GM12891 (cell line): Measurements from ENCODE around the gene SETD7.

Source experiments
- DNase-seq: peaks from one replicate; pipeline ENCODE4 v3.0.0; 2011; ENCODE audit warnings: low spot score; ENCODE audit not compliant: insufficient read length
- FAIRE-seq: peaks from 2 replicates; lab custom pipeline; 2011; peaks lifted over from hg19 to GRCh38; lab: Jason Lieb, UNC
- PAX5 ChIP-seq: IDR thresholded peaks from 2 replicates; pipeline ENCODE4 v1.6.1; 2011; ENCODE audit warnings: low read length, moderate library complexity, mild to moderate bottlenecking; ENCODE audit not compliant: insufficient read depth, severe bottlenecking
- POLR2A ChIP-seq: IDR thresholded peaks from 2 replicates; pipeline ENCODE4 v1.6.1; 2011; ENCODE audit warnings: low read depth, low read length, control low read depth
- POLR2AphosphoS5 ChIP-seq: IDR thresholded peaks from 2 replicates; pipeline ENCODE4 v1.6.1; 2011; ENCODE audit warnings: low read depth, low read length, control low read depth
- POU2F2 ChIP-seq: IDR thresholded peaks from 2 replicates; pipeline ENCODE4 v1.6.1; 2011; ENCODE audit warnings: low read depth, mild to moderate bottlenecking, control low read depth, low read length, moderate library complexity
- SPI1 ChIP-seq: IDR thresholded peaks from 2 replicates; pipeline ENCODE4 v1.6.1; 2011; ENCODE audit warnings: low read depth, low read length, control low read depth
- TAF1 ChIP-seq: IDR thresholded peaks from 2 replicates; pipeline ENCODE4 v1.6.1; 2011; ENCODE audit warnings: low read depth, low read length, control low read depth

The SETD7 gene

DNA sequence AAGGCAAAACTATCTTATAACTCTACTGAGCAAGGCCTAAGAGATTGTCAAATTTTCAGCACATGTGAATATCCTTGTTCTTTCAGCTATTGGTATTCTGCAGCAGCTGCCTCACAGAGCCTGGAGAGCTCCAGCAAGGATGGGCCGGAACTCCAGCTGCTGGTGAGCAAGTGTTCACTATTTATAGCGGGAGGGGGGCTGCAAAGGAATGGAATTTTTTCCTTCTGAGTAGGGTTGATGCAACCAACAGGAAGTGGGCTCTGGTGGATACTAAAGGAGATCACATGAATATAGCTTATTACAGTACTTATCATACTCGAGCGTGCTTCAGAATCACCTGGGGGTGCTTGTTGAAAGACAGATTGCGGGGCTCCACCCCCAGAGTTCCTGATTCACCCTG, 20.2 kb upstream of the SETD7 start:
- DNase-seq = no peak
- TF ChIP-seq TAF1 (no peak), POU2F2 (no peak), POLR2A (no peak), PAX5 (no peak), SPI1 (no peak), POLR2AphosphoS5 (no peak)
- no peak for FAIRE-seq

GRCh38 chr4:139575072-139575471, 19.1 kb upstream of the SETD7 start:
- no peak for TF ChIP-seq POLR2A
- TF ChIP-seq PAX5 = no peak
- TF ChIP-seq SPI1 = no peak
- no peak for TF ChIP-seq POU2F2
- no peak for TF ChIP-seq POLR2AphosphoS5
- no peak for TF ChIP-seq TAF1
- no peak for DNase-seq
- no peak for FAIRE-seq

DNA sequence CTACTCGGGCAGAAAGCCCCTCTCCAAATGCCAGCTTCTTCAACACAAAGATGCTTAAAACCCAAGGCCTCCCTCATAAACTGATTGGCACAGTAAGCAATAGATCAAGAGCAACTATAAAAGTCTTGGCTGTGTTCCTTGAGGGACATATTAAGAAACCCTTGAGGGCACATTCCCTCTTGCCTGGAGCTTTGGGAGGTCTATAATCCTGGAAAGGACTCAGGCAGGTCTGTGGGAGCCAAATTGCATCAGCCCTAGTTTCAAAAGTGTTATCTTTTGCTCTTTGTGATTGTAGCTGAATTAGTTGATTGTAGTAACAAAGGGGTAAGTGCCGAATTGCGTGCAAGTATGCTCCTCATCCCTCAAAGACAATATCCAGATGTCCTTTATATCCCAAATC, 18.6 kb upstream of the SETD7 start:
- FAIRE-seq (no peak), DNase-seq (no peak)
- TF ChIP-seq POLR2AphosphoS5 = no peak
- no peak for TF ChIP-seq TAF1
- TF ChIP-seq SPI1 = no peak
- no peak for TF ChIP-seq PAX5
- TF ChIP-seq POLR2A = no peak
- no peak for TF ChIP-seq POU2F2

DNA sequence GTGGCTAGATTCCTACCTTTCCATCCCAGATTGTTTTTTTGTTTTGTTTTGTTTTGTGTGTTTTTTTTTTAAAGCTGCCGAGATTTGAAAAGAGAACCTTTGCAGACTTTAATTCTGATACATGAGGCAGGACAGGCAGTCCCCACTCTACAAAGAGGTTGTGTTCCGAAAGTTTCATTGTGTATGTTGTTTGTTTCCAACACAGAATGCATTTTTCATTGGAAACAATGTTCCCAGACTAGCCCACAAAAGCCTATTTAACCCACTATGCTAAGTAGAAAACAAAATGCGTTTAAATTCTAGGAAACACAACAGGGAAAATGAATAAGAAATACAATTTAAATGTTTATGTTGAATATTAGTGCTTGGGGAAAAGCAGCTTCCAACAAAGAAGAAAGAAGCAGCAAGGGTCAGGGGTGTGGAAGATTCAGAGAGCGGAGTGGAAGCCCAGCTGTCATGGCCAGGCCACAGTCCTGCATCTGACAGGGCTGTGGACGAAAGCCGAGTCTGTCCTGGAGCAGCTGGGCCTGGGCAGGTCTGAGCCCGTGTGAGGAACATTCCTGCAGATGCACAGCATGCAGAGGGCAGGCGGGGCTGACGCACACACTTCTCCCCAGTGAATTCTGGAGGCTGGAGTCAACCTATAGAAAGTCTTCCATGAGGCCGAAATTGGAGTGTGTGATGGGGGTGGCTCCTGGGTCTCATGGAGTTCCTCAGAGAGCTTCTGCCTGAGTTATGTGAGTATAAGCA, 12.4 kb upstream of the SETD7 start:
- no peak for TF ChIP-seq POU2F2
- TF ChIP-seq TAF1 = no peak
- no peak for TF ChIP-seq SPI1
- no peak for TF ChIP-seq PAX5
- TF ChIP-seq POLR2AphosphoS5 = no peak
- TF ChIP-seq POLR2A = no peak
- no peak for DNase-seq
- FAIRE-seq = no peak

- TF ChIP-seq SPI1 = peak; percentile 54
- TF ChIP-seq TAF1 = no peak
- DNase-seq = no peak
- no peak for FAIRE-seq
These were observed 11.3 kb upstream of the SETD7 start for GRCh38 chr4:139567159-139567870.

GRCh38 chr4:139564502-139564901, 8.5 kb upstream of the SETD7 start:
- DNase-seq (no peak), FAIRE-seq (no peak)
- no peak for TF ChIP-seq SPI1
- no peak for TF ChIP-seq TAF1

DNA sequence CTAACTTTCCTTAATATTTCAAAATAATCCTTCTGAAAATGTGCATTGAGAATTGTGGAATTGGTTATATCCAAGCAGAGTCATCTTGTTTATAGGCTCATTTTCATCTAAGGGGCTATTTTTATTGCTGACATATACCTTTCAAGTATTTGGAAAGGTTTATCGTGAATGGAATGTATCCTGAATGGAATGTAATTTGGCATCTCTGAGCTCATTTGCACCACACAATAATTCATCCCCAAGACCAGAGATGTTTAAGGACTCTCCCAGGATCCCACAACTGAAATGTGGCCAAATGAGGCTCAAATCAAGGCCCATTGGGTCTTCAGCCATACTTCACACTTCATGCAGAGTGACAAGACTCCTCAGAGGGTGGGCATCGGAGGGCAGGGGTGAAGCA, 7.5 kb upstream of the SETD7 start:
- DNase-seq (no peak), FAIRE-seq (no peak)
- TF ChIP-seq POLR2AphosphoS5 (no peak), POLR2A (no peak), POU2F2 (no peak), PAX5 (no peak), TAF1 (no peak), SPI1 (no peak)

DNA sequence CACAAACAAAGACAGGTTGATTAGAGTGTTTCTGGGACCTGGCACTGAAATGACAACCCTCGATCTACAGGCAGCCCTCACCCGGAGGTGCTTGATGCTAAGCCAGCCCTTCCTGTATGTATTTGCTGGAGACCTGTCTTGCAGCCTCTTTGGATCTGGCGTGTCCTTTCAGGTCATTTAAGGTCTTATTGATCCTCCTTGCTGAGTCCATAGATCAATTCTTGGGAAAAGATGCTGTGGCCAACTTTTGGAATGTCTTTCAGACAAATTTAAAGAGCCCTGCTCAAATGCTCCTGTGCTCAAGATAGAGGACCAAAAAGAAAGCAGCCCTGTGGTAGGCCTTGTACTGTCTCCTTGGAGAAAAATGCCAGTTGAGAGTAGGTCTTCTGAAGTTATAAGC, 6.8 kb upstream of the SETD7 start:
- FAIRE-seq = no peak
- no peak for TF ChIP-seq TAF1
- no peak for TF ChIP-seq POU2F2
- no peak for DNase-seq

GRCh38 chr4:139562067-139562684, 6.2 kb upstream of the SETD7 start:
- TF ChIP-seq POLR2AphosphoS5 = no peak
- no peak for TF ChIP-seq POU2F2
- no peak for TF ChIP-seq TAF1
- TF ChIP-seq SPI1 = no peak
- no peak for TF ChIP-seq PAX5
- FAIRE-seq (no peak), DNase-seq (no peak)

- FAIRE-seq (peak; percentile 69), DNase-seq (no peak)
- TF ChIP-seq SPI1 (peak; percentile 63), PAX5 (no peak), POLR2AphosphoS5 (no peak)
These were observed 4.5 kb upstream of the SETD7 start for GRCh38 chr4:139560406-139561104.
